HuH-7 (cell line): Measurements from ENCODE around the gene TRAK2.
"Not testable (repeated sequence)": the region's sequence is repeated elsewhere in the genome, so short reads cannot be mapped to it uniquely, and the experiment has no call there.

ENCODE experiments used
- DNase-seq: peaks from one replicate; pipeline ENCODE4 v3.0.0; 2011; ENCODE audit warnings: low spot score

TRAK2 gene

DNA sequence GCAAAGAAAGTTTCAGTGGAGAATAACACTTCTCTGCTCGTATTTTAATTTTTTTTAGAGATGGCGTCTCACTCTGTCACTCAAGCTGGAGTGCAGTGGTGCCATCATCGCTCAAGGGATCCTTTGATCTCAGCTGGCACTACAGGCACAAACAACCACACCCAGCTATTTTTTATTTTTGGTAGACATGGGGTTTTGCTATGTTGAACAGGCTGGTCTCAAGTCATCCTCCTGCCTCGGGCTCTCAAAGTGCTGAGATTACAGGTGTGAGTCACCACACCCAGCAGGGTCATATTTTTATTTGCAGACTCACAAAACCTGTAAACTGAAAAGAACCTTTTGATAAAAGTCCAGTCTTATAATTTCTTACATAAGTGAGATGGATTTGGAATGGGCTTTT, 2.6 kb downstream of the TRAK2 start:
- no peak for DNase-seq

DNA sequence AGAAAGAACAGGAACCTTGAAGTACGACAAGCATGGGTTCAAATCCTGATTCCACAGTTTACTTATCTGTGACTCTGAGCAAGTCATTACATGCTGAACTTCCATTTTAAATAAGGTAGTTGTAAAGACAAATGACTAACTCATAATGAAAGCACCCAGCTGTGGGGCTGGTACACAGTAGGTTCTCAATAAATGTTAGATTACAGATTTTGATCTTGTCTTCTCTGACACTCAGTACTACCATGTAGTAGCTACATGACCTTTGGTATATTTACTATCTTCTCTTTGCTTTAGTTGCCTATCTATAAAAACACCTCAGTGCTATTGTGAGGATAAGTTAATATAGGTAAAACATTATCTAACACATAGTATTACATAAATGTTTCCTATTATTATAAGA, 3.2 kb downstream of the TRAK2 start:
- DNase-seq = no peak

DNA sequence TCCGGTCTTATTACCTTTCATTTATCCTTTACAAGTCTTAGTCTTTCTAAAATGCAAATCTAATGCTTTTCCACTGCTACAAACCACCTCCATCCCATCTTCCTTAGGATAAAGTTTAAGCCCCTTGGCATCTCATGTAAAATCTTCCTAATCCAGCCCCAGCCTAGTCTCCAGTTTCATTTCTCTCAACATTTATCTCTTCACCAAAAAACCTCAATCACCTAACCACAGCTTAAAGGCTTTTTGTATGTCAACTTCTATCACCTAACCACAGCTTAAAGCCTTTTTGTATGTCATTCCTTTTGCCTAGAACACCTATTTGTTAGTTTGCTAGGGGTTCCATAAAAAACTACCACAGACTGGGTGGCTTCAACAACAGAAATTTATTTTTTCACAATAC, 4.2 kb downstream of the TRAK2 start:
- DNase-seq = no peak

DNA sequence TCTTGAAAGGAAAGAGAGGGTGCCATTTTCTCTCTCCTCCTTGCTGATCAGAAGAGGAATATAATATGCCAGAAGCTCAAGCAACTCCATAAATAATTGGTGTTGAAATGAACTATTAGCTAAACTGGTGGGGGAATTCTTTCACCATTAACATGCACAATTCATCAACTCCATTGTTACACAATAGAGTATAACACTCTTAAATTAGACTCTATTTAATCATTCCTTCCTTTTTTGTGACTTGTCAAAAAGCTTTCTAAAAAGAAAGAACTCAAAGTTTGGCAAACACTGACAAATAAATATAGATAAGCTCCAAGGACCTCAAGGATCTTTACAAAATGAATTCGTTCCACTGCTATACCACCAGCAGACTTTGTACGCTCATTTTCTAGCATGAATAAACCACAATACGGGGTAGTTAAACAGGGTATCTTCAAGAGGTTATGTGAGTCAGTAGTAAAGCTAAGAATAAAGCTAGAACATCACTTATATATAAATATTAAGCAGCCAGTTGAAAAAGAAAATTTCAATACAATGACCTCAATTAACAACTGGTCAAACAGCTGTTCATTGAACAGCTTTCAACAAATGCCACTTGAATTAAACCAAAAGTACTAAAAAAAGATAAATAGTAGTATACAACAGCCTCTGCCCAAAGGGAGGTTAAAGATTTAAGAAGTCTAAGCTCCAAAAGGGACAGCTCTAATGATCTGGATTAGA, 6.4 kb downstream of the TRAK2 start:
- DNase-seq = no peak

DNA sequence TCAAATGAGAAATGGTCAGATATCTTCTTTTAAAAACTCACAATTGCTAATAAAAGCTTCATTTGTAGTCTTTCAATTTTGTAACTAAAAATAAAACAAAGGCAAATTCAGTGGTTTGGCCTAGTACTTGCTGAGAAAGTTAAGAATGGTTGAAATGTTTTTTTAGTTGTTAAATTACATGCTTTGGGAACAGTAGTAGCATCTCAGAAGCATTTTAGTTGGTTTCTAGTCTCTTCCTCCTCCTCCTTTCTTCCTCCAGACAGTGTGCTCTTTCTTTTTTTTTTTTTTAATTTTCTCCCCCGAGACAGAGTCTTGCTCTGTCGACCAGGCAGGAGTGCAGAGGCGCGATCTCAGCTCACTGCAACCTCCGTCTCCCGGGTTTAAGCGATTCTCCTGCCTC, 9.8 kb downstream of the TRAK2 start:
- no peak for DNase-seq

DNA sequence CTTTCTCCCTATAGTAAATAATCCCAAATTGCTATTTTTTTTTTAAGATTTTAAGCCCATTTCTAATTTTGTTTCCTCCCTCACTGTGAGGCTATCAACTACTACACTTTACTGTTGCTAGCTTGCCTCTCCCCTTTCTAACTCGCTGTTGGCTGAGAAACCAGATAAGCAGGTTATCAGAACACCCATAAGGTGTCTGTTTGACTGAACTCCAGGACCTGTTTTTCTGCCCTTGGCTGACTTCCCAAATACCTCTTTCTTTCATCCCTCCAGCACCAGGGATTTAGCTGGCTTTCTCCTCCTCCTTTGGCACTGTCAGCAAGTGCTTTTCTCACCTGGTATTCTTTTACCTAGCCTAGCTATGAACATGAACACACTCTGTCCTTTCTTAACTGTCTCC, 11.1 kb downstream of the TRAK2 start:
- no peak for DNase-seq

DNA sequence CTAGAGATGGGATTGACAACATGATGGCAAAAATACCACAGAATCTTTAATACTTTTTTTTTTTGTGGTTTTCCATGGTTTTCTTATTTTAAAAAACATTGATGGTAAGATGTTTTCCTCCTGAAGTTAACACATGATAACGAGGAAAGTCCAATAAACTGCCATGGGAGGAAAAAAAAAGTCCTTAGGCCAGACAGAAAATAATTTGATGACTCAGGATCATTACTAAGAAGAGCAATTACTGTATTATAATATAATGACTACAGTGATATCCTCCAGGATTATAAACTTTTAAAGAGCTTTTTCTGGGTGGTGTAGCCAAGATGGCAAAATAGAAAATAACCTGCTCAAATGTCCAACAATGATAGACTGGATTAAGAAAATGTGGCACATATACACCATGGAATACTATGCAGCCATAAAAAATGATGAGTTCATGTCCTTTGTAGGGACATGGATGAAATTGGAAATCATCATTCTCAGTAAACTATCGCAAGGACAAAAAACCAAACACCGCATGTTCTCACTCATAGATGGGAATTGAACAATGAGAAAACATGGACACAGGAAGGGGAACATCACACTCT, 11.8 kb downstream of the TRAK2 start:
- not testable (repeated sequence) for DNase-seq

DNA sequence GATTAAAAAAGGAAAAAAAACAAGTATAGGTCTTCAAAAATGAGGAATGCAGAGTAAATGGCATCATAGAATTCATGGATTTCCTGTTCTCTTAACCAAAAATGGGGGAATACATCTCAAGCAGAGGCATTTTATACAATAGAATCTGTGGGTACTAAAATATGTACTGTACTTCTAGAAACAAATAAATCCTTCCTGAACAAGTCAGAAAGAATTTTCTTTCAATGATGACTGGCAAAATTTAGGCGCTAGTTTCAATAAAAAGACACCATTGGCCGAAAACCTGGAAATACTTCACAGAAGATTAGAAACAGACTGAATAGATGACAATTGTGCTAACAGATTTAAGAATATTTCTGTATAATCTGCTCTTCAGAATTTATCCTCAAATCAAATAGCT, 15.1 kb downstream of the TRAK2 start:
- no peak for DNase-seq

DNA sequence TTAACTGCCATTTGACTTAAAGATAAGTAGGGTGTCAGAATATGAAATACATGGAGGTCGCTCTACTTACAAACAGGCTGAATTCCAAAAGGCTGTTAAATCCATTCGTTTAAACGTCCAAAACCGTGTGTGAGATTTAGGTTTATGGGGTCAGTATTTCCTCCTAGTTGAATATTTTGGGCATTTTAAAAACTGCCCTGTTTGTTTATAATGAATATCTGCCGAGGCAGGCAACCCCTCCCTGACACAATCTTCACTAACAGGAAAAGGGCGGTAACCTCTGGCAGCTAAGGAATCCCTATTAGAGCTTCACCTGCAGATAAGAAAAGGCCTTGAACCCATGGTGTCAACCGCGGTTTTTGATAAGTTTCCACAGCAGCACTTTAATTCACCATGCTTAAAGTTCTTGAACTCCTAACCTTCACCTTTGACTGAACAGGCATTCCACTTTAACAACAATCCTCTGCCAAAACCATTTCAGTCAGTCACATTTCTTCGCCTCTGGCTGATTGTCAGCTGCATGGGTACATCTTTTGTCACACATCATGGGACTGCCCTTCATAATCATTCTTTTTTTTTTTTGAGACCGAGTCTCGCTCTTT, 17.8 kb downstream of the TRAK2 start:
- DNase-seq = peak; percentile 20

DNA sequence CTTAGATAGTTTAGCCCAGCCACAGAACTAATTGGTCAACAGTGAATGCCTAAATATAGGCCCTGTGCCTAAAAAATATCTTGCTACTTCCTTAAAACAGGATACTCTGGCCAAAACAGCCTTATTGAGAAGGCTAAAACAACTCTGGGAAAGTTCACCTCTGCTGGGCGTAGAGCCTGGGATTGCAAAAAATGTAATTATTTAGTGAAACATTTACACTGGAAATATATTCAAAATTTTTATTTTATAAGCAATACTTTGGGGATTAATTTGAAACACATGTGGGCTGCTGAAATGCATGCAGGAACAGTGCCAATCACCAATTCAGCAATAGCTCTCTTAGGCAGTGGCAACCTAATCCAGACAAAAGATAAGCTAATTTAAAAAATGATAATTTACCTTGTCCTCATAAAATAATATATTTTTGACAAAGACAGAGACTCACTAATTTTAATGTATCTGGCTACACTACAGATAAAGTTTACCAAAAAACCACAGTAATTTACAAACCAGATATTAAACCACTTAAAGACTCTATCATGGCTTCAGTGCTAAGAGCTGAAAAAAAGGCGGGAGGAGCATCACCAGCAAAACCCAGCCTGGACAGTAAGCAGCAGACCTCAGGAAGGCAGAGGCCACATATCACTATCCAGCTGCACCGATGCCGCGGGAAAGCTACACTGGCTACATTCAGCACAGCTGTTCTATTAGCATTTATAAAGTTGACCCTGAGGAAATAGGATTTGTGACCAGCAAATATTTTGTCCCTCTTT, 18.5 kb downstream of the TRAK2 start:
- DNase-seq = no peak

DNA sequence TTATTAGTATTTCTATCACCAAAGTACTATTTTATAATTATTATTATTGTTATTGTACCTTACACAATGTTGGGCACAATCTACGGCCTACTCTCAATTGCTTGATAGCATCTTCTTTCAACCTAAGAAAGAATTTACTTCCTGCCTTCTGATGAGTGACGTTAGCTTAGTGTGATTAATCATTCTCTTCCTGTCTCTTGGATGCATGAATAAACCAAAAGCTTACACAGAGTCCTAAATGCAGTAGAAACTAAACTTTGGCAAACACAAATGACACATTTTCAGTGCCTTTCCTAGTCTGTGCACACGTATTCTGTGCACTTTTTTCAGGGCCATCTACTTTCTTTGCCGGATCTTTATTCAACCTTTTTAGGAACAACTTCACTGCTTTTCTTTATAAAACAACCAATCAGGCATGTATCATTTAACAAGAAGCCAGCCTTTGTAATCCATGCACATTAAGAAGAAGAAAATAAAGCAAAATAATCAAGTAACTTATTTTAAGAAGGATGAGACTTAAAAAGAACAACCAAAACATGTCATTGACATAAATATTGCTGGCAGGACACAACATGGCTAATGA, 19.1 kb downstream of the TRAK2 start:
- no peak for DNase-seq

DNA sequence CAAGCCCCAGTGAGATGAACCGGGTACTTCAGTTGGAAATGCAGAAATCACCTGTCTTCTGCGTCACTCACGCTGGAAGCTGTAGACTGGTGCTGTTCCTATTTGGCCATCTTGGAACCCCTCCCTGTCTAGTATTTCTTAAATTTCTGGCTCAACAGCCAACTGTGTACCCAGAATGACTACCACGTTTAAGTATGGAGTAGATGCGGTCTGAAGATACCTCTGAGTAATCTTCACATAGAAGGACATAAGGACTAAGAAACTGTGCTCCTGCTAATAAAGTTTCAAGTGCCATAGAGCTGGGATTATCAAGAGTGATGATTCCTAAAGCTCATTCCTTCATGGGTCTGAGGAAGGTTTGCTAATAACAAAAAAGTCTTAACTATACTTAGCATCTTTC, 20.4 kb downstream of the TRAK2 start:
- no peak for DNase-seq

DNA sequence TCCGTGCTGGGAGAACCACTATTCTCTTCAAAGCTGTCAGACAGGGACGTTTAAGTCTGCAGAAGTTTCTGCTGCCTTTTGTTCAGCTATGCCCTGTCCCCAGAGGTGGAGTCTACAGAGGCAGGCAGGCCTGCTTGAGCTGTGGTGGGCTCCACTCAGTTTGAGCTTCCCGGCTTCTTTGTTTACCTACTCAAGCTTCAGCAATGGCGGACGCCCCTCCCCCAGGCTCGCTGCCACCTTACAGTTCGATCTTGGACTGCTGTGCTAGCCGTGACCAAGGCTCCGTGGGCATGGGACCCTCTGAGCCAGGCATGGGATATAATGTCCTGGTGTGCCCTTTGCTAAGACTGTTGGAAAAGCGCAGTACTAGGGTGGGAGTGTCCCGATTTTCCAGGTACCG, 20.9 kb downstream of the TRAK2 start:
- not testable (repeated sequence) for DNase-seq

DNA sequence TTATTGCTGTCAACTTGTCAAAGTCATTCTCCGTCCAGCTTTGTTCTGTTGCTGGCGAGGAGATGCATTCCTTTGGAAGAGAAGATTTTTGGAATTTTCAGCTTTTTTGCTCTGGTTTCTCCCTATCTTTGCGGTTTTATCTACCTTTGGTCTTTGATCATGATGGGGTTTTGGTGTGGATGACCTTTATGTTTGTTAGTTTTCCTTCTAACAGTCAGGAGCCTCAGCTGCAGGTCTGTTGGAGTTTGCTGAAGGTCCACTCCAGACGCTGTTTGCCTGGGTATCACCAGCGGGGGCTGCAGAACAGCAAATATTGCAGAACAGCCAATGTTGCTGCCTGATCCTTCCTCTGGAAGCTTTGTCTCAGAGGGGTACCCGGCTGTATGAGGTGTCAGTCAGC, 21.4 kb downstream of the TRAK2 start:
- not testable (repeated sequence) for DNase-seq

DNA sequence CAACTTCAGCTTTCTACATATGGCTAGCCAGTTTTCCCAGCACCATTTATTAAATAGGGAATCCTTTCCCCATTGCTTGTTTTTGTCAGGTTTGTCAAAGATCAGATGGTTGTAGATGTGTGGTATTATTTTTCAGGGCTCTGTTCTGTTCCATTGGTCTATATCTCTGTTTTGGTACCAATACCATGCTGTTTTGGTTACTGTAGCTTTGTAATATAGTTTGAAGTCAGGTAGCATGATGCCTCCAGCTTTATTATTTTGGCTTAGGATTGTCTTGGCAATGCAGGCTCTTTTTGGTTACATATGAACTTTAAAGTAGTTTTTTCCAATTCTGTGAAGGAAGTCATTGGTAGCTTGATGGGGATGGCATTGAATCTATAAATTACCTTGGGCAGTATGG, 22.9 kb downstream of the TRAK2 start:
- not testable (repeated sequence) for DNase-seq

DNA sequence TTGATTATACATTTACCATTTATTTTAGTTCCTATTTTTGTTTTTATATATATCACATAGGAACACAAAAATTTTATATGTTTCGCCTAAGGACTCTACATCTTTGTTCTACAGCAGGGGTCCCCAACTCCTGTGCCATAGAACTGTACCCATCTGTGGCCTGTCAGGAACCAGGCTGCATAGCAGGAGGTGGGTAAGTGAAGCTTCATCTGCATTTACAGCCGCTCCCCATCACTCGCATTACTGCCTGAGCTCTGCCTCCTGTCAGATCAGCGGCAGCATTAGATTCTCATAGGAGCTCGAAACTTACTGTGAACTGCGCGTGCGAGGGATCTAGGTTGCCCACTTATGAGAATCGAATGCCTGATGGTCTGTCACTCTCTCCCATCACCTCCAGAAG, 25.3 kb downstream of the TRAK2 start:
- DNase-seq = no peak

DNA sequence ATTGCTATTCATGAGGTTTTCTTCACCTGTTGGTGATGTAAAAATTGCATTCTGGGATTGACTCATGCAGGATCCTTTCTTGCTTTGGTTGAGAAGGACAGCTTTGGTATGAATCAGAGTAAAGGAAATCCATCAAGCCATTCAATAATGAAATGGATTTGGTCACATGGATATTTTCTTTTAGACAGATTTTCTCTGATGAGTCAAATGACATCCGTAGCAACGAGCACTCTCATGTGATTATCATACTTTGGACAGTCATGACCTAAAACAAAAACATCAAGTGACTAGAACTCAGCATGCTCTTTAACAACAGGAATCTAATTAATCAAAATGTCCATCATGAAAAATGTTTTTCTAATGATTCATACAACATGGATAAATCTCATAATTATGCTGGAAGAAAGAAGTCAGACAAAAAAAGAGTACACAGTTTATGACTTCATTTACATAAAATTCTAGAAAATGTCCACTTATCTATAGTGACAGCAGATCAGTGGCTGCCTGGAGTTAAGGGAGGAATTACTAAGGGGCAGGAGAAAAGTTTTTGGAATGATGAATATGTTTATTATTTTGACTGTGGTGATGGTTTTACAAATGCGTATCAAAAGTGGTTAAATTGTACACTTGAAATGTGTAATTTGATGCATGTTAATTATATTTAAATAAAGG, 30.7 kb downstream of the TRAK2 start:
- no peak for DNase-seq

DNA sequence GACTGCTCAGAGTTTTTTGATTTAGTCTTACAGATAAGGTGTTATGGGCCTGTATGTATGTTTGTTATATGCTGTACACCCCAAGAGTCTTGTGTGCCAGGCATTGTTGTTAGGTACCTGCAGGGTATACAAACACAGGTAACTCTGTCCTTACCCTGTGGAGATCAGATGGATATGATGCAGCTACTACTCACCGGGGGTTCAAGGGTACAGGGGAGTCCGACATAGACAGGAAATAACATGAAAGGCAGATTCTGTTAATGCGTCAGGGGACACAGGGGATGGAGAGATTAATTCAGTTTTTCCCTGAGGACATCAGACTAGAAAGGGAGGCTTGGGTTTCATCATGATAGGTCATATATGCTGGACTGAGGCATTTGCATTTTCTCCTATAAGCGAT, 31.3 kb downstream of the TRAK2 start:
- DNase-seq = no peak

DNA sequence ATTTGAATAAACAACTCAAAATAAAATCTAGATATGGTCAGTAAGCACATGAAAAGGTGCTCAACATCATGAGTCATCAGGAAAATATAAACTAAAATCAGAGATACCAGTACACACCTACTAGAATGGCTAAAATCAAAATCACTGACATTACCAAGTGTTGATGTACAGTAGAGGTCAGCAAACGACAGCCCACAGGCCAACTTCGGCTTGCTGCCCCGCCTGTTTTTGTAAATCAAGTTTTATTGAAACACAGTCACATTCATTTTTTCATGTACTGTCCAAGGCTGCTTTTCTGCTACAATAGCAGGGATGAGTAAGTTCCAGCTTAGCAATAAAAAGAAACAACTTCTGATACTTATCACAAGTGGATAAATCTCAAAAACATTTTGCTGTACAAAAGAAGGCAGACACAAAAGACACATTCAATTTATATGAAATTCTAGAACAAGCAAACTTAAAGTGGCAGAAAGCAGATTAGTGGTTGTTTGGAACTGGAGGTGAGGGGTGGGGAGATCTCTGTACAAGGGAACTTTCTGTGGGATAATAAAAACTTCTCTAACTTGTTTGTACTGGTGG, 32.1 kb downstream of the TRAK2 start:
- DNase-seq = no peak

DNA sequence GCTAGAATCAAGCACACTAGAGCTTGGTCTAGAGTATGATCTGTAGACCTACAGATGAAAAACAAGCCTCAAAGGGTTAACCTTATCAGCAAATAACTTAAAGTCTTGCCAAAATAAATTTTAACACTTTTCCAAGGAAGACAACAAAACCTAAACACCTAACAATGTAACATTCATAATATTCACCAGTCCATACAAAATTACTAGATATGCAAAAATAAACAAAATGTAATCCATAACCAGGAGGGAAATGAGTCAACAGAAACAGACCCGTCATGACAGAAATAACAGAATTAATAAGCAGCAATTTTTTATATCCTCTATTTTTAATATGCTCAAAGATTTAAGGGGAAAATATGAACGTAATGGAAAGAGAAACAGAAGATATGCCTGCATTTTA, 36.1 kb downstream of the TRAK2 start:
- no peak for DNase-seq

DNA sequence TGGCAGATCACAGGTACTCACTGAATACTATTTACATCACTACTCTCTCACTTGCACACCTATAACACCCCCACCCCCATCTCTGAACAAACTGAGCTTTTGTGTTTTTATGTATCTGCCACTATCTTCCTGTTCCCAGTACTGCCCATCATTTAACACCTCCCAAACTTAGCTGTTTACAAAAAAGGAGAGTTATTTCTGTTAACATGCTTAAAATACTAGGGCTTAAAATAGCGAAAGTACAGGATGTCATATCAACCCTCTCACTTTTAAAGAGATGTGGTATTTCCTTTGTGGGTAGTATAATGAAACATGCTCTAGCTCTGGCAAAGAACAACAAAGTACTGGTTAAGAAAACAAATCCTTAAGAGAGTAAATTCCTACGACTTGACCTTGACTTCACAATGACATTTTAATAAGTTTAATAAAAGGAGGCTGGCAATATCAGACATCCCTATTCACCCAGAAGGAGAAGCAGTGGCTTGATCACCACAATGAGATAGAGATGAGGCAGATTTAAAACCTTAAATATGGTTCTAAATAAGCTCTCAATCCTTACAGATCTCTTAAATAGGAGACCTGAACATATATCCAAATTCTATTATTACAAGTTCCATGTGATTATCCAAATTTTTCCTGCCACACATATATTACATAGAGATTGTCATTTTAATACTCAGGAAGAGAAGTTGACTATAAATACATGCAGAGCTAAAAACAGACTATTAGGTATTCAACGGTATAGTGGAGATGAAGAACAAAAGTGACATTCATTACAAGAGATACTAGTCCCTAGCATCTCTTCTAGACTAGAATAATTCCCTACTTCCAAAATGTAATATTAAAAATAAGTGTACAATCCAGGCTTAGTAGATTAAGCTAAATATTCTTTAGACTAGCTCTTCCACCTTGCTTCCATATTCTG, 36.9 kb downstream of the TRAK2 start:
- DNase-seq = no peak
